HG03342 (cell line): Measurements from ENCODE around the gene DDX25.

Experiments
- ATAC-seq: cut with Tn5 transposase; IDR thresholded peaks from one replicate; pipeline ENCODE4 v1.9.1; 2021; ENCODE audit warnings: mild to moderate bottlenecking, moderate library complexity; ENCODE audit not compliant: unreplicated experiment

The DDX25 gene

GRCh38 chr11:125948278-125949051 lies 44.2 kb downstream of the DDX25 start:
- ATAC-seq, result no peak

GRCh38 chr11:125949271-125950177 lies 45.2 kb downstream of the DDX25 start:
- no peak for ATAC-seq

- ATAC-seq, result no peak
Observed at GRCh38 chr11:125950178-125950490, 45.8 kb downstream of the DDX25 start.

- no peak for ATAC-seq
Observed at GRCh38 chr11:125950696-125951651, 46.7 kb downstream of the DDX25 start.

GRCh38 chr11:125951731-125952130 lies 47.4 kb downstream of the DDX25 start:
- ATAC-seq, result no peak

GRCh38 chr11:125952559-125952958 lies 48.3 kb downstream of the DDX25 start:
- ATAC-seq, result no peak

- no peak for ATAC-seq
Observed at GRCh38 chr11:125952973-125953372, 48.7 kb downstream of the DDX25 start.

GRCh38 chr11:125953401-125953935 lies 49.2 kb downstream of the DDX25 start:
- ATAC-seq, result no peak

- ATAC-seq, result no peak
Observed at GRCh38 chr11:125954123-125954944, 50.0 kb downstream of the DDX25 start.

GRCh38 chr11:125954945-125955640 lies 50.8 kb downstream of the DDX25 start:
- ATAC-seq, result no peak

GRCh38 chr11:125955856-125956255 lies 51.5 kb downstream of the DDX25 start:
- ATAC-seq, result no peak

GRCh38 chr11:125956391-125957134 lies 52.3 kb downstream of the DDX25 start:
- no peak for ATAC-seq

- no peak for ATAC-seq
Observed at GRCh38 chr11:125957618-125958332, 53.5 kb downstream of the DDX25 start.

- no peak for ATAC-seq
Observed at GRCh38 chr11:125958872-125959400, 54.6 kb downstream of the DDX25 start.

- no peak for ATAC-seq
Observed at GRCh38 chr11:125959511-125959910, 55.2 kb downstream of the DDX25 start.

GRCh38 chr11:125959931-125960330 lies 55.6 kb downstream of the DDX25 start:
- no peak for ATAC-seq

- ATAC-seq, result no peak
Observed at GRCh38 chr11:125960771-125961170, 56.5 kb downstream of the DDX25 start.

GRCh38 chr11:125967515-125967914 lies 63.2 kb downstream of the DDX25 start:
- ATAC-seq, result no peak
